Inferior parietal cortex (tissue), 1 donor: ENCODE measurements around the gene BTF3L4.
"Not testable (repeated sequence)": the region's sequence is repeated elsewhere in the genome, so short reads cannot be mapped to it uniquely, and the experiment has no call there.

ENCODE experiments used
- DNase-seq: peaks from one replicate; pipeline ENCODE4 v3.0.0-alpha.2; 2016; ENCODE audit errors: extremely low spot score

The BTF3L4 gene

GRCh38 chr1:52055066-52055865 is 829 bp upstream of the BTF3L4 start, which contains the start of gene TXNDC12:
Gene TXNDC12 (minus strand): TSS chr1:52055191. CDS start chr1:52055096, 95 bp downstream.
- DNase-seq: peak; percentile 92

- no peak for DNase-seq
These were observed 281 bp upstream of the BTF3L4 start for GRCh38 chr1:52055866-52056162.

DNA sequence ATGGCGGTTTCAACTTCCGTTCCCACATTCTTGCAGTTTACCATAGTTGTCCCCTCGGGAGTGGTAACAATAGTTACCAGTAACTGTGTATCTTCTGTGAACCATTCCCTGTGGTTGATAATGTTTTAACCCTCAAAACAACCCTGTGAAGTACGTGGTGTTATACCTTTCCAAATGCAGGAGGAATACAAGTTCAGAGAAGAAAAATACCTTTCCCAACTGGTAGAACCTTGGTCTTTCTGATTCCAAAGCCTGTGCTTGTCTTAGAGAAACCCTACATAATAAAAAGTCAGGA is 789 bp downstream of the BTF3L4 start:
- no peak for DNase-seq

DNA sequence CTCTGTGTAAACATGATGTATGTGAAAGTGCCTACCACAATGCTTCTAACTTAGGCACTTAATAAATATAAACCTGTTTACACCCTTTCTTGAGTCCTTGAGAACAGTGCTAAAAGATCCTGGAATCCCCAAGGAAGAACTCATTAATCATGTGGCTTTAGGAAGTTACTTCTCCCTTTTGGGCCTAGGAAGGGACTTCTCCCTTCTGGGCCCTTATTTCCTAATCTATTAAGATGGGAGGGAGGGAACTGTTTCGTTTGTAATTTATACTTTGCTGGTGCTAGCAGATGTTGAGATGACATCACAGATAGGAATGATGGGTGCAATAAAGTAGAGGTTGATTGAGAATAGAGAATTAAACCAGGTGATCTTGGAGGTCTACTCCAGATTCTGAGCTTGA is 1.2 kb downstream of the BTF3L4 start:
- DNase-seq: no peak

DNA sequence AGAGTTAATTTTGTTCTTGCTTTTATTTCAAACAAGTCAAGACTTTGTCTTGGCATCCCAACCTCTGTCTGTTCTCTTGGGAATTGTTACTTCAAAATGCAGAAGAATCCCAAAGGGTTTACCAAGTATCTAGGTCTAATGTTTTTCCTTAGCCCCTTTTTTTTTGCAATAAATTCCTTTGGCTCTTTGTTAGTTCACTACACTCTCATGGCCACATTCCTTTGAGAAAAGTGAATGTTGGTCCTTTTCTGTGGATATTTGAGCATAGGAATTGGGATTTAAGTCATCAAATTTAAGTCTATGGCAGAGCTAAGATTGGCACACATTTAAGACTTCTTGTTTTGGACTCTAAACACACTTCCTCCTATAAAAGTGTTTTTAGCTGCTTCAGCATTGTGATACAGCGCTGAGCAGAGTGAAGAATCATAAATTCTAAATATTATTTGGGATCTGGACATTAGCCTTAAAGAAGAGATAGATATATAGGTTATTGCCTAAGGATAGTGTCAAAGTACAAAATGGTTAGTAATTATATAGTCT is 1.9 kb downstream of the BTF3L4 start:
- DNase-seq: no peak

- no peak for DNase-seq
These were observed 3.2 kb downstream of the BTF3L4 start for GRCh38 chr1:52059321-52059720.

GRCh38 chr1:52059888-52060287 is 3.8 kb downstream of the BTF3L4 start:
- DNase-seq: no peak

- DNase-seq: no peak
These were observed 4.7 kb downstream of the BTF3L4 start for GRCh38 chr1:52060822-52061221.

GRCh38 chr1:52063192-52063591 is 7.1 kb downstream of the BTF3L4 start:
- DNase-seq: no peak

DNA sequence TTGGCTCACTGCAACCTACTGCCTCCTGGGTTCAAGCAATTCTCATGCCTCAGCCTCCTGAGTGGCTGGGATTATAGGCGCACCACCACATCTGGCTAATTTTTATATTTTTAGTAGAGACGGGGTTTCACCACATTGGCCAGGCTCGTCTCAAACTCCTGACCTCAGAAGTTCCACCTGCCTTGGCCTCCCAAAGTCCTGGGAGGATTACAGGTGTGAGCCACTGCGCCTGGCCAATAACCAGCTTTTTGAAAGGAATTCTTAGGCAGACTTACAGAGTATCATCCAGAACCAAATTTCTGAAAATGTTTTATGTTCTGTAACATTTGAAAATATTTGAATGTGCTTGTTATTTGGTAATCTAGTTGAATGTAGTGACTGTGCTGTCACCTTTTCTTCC is 14.6 kb downstream of the BTF3L4 start:
- DNase-seq: no peak

DNA sequence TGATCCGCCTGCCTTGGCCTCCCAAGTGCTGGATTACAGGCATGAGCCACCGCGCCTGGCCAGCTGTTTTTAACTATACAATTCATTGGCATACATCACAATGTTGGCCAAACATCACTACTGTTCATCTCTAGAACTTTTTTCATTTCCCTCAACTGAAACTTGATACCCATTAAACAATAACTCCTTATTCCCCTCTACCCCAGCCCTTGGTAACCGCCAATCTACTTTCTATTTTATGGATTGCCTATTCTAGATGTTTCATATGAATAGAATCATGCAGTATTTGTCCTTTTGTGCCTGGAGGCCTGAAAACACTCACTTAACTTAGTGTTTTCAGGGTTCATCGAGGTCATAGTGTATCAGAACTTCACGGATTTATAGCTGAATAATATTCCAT is 16.2 kb downstream of the BTF3L4 start:
- DNase-seq: no peak

DNA sequence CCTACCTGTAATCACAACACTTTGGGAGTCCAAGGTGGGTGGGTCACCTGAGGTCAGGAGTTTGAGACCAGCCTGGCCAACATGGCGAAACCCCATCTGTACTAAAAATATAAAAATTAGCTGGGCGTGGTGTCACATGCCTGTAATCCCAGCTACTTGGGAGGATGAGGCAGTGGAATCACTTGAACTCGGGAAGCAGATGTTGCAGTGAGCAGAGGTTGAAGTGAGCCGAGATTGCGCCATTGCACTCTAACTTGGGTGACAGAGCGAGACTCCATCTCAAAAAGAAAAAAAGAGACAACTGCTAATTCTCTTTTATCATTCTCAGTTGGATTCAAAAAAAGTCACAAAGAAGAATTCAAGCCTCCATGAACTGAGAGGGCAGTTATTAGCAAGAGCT is 21.2 kb downstream of the BTF3L4 start:
- DNase-seq: not testable (repeated sequence)

GRCh38 chr1:52080014-52080415 is 23.9 kb downstream of the BTF3L4 start:
- no peak for DNase-seq

DNA sequence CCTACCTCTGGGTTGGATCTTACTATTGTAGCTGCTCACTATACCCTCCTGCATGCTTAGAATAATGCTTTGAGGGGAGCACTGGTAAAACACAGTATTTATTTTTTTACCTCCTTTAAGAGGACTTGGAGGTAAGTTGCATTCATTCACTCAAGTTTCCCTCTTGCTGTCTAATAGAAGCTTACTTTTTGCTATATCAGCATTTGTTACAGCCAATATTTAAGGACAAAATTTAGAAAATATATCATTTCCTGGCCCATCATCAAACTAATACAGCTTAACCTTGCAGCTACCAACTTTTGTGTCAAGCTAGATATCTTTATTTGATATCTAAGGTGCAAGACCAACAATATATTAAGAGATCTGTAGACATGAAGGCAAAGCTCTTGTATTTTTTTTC is 31.8 kb downstream of the BTF3L4 start:
- DNase-seq: not testable (repeated sequence)

- DNase-seq: not testable (repeated sequence)
These were observed 38.2 kb downstream of the BTF3L4 start for GRCh38 chr1:52094300-52094699.

DNA sequence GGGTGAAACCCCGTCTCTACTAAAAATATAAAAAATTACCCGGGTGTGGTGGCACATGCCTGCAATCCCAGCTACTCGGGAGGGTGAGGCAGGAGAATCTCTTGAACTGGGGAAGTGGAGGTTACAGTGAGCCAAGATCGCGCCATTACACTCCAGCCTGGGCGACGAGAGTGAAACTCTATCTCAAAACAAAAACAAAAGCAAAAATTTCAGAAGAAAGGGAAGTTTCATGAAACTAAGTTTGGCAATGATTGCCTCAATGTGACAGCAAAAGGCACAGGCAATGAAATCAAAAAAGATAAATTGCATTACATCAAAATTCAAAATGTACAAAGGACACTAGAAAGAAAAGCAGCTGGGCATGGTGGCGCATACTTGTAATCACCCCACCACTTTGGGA is 40.1 kb downstream of the BTF3L4 start:
- DNase-seq: no peak

DNA sequence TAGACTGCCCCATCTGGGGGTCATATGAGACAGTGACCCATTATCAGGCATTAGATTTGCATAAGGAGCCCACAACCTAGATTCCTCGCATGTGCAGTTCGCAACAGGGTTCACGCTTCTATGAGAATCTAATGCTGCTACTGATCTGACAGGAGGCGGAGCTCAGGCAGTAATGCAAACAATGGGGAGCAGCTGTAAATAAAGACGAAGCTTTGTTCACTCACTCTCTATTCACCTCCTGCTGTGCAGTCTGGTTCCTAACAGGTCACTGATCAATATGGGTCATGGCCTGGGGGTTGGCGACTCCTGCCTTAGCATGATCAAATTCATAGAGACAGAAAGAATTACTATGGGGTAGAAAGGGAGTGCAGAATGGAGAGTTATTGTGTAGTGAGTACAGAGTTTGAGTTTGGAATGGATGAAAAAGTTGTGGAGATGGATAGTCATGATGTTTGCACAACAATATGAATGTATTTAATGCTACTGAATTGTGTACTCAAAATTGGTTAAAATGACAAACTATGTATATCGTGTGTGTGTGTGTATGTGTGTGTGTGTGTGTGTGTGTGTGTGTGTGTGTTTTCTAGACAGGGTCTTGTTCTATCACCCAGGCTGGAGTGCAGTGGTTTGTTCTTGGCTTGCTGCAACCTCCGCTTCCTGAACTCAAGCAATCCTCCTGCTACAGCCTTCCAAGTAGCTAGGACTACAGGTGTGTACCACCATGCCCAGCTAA is 42.2 kb downstream of the BTF3L4 start:
- no peak for DNase-seq

DNA sequence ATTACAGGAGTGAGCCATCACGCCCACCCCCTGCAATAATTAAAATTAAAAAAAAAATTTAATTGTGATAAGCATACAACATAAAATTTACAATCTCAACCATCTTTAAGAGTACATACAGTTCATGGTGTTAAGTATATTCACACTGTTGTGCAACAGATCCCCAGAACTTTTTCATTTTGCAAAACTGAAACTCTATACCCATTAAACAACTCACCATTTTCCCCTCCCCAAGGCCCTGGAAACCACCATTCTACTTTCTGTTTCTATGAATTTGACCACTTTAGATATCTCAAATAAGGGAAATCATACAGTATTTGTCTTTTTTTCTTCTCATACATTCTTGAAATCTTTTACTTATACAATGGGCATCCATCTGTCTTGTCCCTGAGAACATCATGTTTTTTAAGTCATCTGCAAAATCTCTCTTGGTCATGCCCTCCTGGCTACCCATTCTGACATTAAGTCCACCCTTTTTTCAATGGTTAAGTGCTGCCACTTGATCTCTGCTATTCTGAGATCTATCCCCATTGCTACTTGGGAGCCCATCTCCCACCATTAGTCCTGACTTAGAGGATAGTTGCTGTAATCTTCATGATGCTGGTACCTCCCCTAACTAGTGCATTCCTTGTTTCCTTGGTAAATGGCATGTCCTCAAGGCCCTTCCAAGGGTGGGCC is 46.4 kb downstream of the BTF3L4 start:
- no peak for DNase-seq

DNA sequence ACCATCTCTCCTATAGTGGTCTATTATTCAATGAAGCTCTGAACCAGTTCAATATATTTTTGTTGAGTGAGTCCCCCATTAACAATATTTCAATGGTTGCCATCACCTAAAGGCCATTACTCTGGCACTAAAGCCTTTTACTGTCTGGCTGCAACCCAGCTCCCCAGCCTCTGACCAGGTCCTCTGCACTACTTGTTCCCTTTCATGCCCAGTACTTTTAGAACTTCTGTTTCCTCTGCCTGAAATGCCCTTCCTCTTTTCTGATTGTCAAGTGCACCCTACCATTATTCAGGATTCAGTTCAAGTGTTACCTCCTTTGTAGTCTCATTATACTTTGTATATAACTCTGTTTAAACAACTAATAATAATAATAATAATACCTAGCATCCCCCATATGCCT is 55.4 kb downstream of the BTF3L4 start:
- no peak for DNase-seq

GRCh38 chr1:52112489-52112888 is 56.4 kb downstream of the BTF3L4 start:
- DNase-seq: no peak

DNA sequence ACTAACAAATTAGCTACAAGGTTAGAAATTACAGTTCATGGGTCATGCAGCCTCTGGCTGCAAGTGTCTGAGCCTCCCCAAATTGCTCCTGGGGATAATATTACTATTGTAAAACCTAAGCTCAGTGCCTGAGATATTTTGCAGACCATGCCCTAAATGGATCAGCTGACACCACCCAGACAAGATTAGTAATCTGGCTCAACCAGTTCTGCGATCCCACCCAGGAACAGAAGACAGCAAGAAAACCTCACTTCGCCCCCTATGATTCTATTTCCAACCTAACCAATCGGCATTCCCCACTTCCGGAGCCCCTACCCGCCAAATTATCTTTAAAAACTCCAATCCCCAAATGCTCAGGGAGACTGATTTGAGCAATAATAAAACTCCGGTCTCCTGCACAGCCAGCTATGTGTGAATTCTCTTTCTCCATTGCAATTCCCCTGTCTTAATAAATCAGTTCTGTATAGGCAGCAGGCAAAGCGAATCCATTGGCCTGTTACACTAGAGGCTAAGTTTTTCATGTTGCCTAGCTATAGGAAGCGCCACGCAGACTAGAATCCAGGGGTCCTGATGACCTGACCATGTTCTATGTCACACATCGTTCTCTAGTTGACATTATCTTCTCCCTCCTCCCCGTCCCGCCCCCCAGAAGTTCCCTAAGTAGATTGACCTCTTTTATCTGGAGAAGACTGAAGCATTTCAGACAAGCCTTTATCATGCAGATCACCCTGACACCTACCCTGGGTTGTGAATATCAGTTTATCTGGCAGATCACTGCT is 63.4 kb downstream of the BTF3L4 start:
- no peak for DNase-seq

DNA sequence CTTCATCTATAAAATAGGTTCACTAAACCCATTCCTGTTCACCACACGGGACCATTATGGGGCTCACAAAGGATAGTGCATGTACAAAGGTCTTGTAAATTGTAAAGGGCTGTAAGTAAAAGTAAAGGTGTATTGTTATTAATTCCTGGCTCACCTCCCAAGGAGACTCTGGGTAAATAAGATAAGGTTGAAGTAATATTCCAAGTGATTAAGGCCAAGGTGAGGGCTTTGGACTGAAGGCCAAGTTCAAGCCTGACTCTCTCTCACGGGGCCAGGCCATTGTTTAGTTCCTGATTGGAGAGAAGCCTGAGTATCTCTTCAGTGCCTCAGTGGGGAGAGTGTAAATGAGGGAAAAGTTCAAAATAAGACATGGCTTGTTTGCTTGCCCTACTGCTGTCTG is 66.3 kb downstream of the BTF3L4 start:
- DNase-seq: no peak
